Right cardiac atrium (tissue), 5 donors: Measurements from ENCODE around the gene IDS. TPM values are rescaled to one million over a fixed set of nuclear protein-coding genes. Genes with fewer than 3 reads are reported as not detected.

Experiments used
- ATAC-seq, 2 donors: fragments of 200-7000 bp; cut with Tn5 transposase; one replicate each; pipeline versions ENCODE4 v1.8.0 to v1.9.1; 2020; ENCODE audit warnings: moderate library complexity in 2 of 2, mild to moderate bottlenecking in 1 of 2
- DNase-seq, 3 donors: peaks; one replicate each; pipeline ENCODE4 v3.0.0-alpha.2; 2020
- H3K27ac ChIP-seq: one replicate; pipeline ENCODE4 v1.5.1; 2013; ENCODE audit warnings: mild to moderate bottlenecking, low read length, control low read depth, moderate library complexity
- H3K27me3 ChIP-seq: one replicate; pipeline ENCODE4 v1.6.1; 2013; ENCODE audit not compliant: control insufficient read depth, insufficient read depth
- H3K4me1 ChIP-seq: one replicate; pipeline ENCODE4 v1.6.1; 2013; ENCODE audit warnings: low read length; ENCODE audit not compliant: control insufficient read depth, insufficient read depth
- H3K4me3 ChIP-seq: one replicate; pipeline ENCODE4 v1.5.1; 2013; ENCODE audit warnings: low read length, control low read depth
- H3K9me3 ChIP-seq: one replicate; pipeline ENCODE4 v1.6.1; 2013; ENCODE audit warnings: low read length; ENCODE audit not compliant: control insufficient read depth
- WGBS: extraction: QIAGEN DNeasy Blood & Tissue Kit; methylation state at CpG from one replicate; pipeline ENCODE4 v1.1.7; 2013; 5-methylcytosine and 5-hydroxymethylcytosine counted together
- intact Hi-C, 4 donors: fragments of 100-400 bp; cut with DNase I; formaldehyde crosslinking; loops; one replicate each; pipeline versions ENCODE4 v1.11.0 to v1.14.0; 2022 to 2023
- polyA plus RNA-seq: library from polyadenylated mRNA; stranded (reverse); fragments of 200-250 nt; gene quantifications from one replicate; pipeline ENCODE4 v1.2.3, GENCODE V29; 2013
- total RNA-seq, 4 donors: library from RNA; stranded (reverse); fragmentation: NEBNext Ultra II Directional; extraction: Animal tissue kit (Norgen Biotek cat#: 25700); gene quantifications; one replicate each; pipeline ENCODE4 v1.2.1, GENCODE V29; 2021
- donor health status: healthy with polysubstance abuse.
- donor health status: DM: no; HTN: yes; CAD: no.
- donor health status: DM: no; HTN: no; CAD: no.
- donor health status: DM: no; HTN: yes; CAD: no; lungs with severe emphysema.
- donor health status: DM: yes; HTN: yes; CAD: no.

IDS gene
- total and polyA plus RNA-seq, 5 donors = 43.8 to 107 (median 102) TPM

GRCh38 chrX:149456476-149457245 lies 48.4 kb downstream of the IDS start:
- no peak for DNase-seq

GRCh38 chrX:149455934-149456333 lies 49.2 kb downstream of the IDS start:
- H3K27me3 ChIP-seq = no peaks in the 10 kb centered on the region
- ATAC-seq = no peak
- no peaks in the 10 kb centered on the region for H3K9me3 ChIP-seq
- intact Hi-C loops = no loop called here
- no peak overlapping the region for H3K27ac ChIP-seq
- H3K4me3 ChIP-seq = no peak overlapping the region
- H3K4me1 ChIP-seq = no peaks in the 10 kb centered on the region
- DNase-seq = no peak

More at GRCh38 chrX:149456476-149457245, 48.4 kb downstream of the IDS start:
- Histone ChIP-seq H3K9me3 (no peaks in the 10 kb centered on the region), H3K27ac (no peak overlapping the region), H3K4me1 (no peaks in the 10 kb centered on the region), H3K27me3 (no peaks in the 10 kb centered on the region), H3K4me3 (no peak overlapping the region)
- ATAC-seq = no peak
- intact Hi-C loops = no loop called here
- 37% methylated on average over 9 of the region's 9 CpGs for WGBS

GRCh38 chrX:149453906-149454822 lies 50.9 kb downstream of the IDS start:
- intact Hi-C loops = no loop called here
- no peaks in the 10 kb centered on the region for H3K27me3 ChIP-seq
- ATAC-seq = no peak
- 70% methylated on average over 6 of the region's 6 CpGs for WGBS
- no peaks in the 10 kb centered on the region for H3K4me1 ChIP-seq
- no peak overlapping the region for H3K4me3 ChIP-seq
- no peak overlapping the region for H3K27ac ChIP-seq
- H3K9me3 ChIP-seq = no peaks in the 10 kb centered on the region
- DNase-seq = no peak

- no peak for ATAC-seq
- H3K9me3 ChIP-seq = no peaks in the 10 kb centered on the region
- no peak overlapping the region for H3K27ac ChIP-seq
- H3K4me3 ChIP-seq = no peak overlapping the region
- intact Hi-C loops = no loop called here
- WGBS = 79% methylated on average over 2 of the region's 2 CpGs
- no peak for DNase-seq
- H3K4me1 ChIP-seq = no peaks in the 10 kb centered on the region
- H3K27me3 ChIP-seq = no peaks in the 10 kb centered on the region
These were observed 52.1 kb downstream of the IDS start for GRCh38 chrX:149453030-149453429.

- Histone ChIP-seq H3K4me3 (no peak overlapping the region), H3K27ac (no peak overlapping the region), H3K27me3 (no peaks in the 10 kb centered on the region), H3K4me1 (no peaks in the 10 kb centered on the region), H3K9me3 (no peaks in the 10 kb centered on the region)
- intact Hi-C loops = no loop called here
- no peak for DNase-seq
- 48% methylated on average over 4 of the region's 4 CpGs for WGBS
- ATAC-seq = no peak
These were observed 71.7 kb downstream of the IDS start for GRCh38 chrX:149433451-149433850.

- no peak overlapping the region for H3K27ac ChIP-seq
- 66% methylated on average over 4 of the region's 4 CpGs for WGBS
- intact Hi-C loops = no loop called here
These were observed 72.1 kb downstream of the IDS start for GRCh38 chrX:149433051-149433450.

More at GRCh38 chrX:149433051-149433450, 72.1 kb downstream of the IDS start:
- Histone ChIP-seq H3K27me3 (no peaks in the 10 kb centered on the region), H3K4me3 (no peak overlapping the region), H3K9me3 (no peaks in the 10 kb centered on the region), H3K4me1 (no peaks in the 10 kb centered on the region)
- DNase-seq (no peak), ATAC-seq (no peak)

Other genes with a start within 250 kb of the IDS start
- 10 to 100 TPM; 23.8 to 29.6 (median 26.8) TPM for gene EOLA1, start 35.7 kb upstream of the IDS start, total RNA-seq
- gene EOLA1, start 35.7 kb upstream of the IDS start, polyA plus RNA-seq = 26.0 TPM
- not detected for gene HSFX3, start 44.6 kb upstream of the IDS start, total RNA-seq
- not detected for gene HSFX3, start 44.6 kb upstream of the IDS start, polyA plus RNA-seq
- not detected for gene MAGEA9B, start 82.2 kb upstream of the IDS start, total RNA-seq
- gene MAGEA9B, start 82.2 kb upstream of the IDS start, polyA plus RNA-seq = not detected
- gene HSFX2, start 90.0 kb upstream of the IDS start, total RNA-seq = 1 to 10 TPM in 2 of 4 donors, not detected in 2; 1.1 to 1.3 TPM
- 0.77 TPM for gene HSFX2, start 90.0 kb upstream of the IDS start, polyA plus RNA-seq
- 10 to 100 TPM; 50.7 to 86.0 (median 62.5) TPM for gene TMEM185A, start 126.5 kb upstream of the IDS start, total RNA-seq
- gene TMEM185A, start 126.5 kb upstream of the IDS start, polyA plus RNA-seq = 43.0 TPM
- gene MAGEA11, start 206.8 kb upstream of the IDS start, total RNA-seq = not detected
- gene MAGEA11, start 206.8 kb upstream of the IDS start, polyA plus RNA-seq = not detected